GM23338 (cell line): ENCODE results near the gene SLC19A1. TPM values are rescaled to one million over a fixed set of nuclear protein-coding genes. Genes with fewer than 3 reads are reported as not detected.

Source experiments
- ATAC-seq: fragments of 200-7000 bp; cut with Tn5 transposase; 3 replicates; pipeline ENCODE4 v1.9.1; 2020
- DNase-seq: peaks from one replicate; pipeline ENCODE4 v3.0.0-alpha.2; 2015; ENCODE audit warnings: low spot score
- H2AFZ ChIP-seq: fragments of 200-600 bp; sonication (generic); 2 replicates; pipeline ENCODE4 v1.8.0; 2016; ENCODE audit warnings: antibody characterized with exemption, mild to moderate bottlenecking, moderate library complexity
- H3F3A ChIP-seq: fragments of 200-600 bp; sonication (generic); replicated peaks from 2 replicates; pipeline ENCODE4 v1.8.0; 2017; ENCODE audit warnings: antibody characterized with exemption, mixed run types, low read depth
- H3K27ac ChIP-seq: fragments of 200-600 bp; sonication (generic); 2 replicates; pipeline ENCODE4 v1.6.1; 2016; ENCODE audit warnings: low read depth
- H3K27me3 ChIP-seq: fragments of 200-600 bp; sonication (generic); 2 replicates; pipeline ENCODE4 v1.8.0; 2016; ENCODE audit warnings: mild to moderate bottlenecking, mixed run types, moderate library complexity; ENCODE audit not compliant: insufficient read depth
- H3K36me3 ChIP-seq: fragments of 200-600 bp; sonication (generic); 2 replicates; pipeline ENCODE4 v1.8.0; 2016; ENCODE audit warnings: mild to moderate bottlenecking; ENCODE audit not compliant: insufficient read depth
- H3K4me1 ChIP-seq: fragments of 200-600 bp; sonication (generic); 2 replicates; pipeline ENCODE4 v1.8.0; 2016; ENCODE audit warnings: mild to moderate bottlenecking, moderate library complexity; ENCODE audit not compliant: insufficient read depth
- H3K4me2 ChIP-seq: fragments of 200-600 bp; sonication (generic); 2 replicates; pipeline ENCODE4 v1.7.1; 2017; ENCODE audit warnings: mixed run types
- H3K4me3 ChIP-seq: fragments of 200-600 bp; sonication (generic); 2 replicates; pipeline ENCODE4 v1.6.1; 2016; ENCODE audit warnings: mixed run types
- H3K79me2 ChIP-seq: fragments of 200-600 bp; sonication (generic); replicated peaks from 2 replicates; pipeline ENCODE4 v1.8.0; 2017; ENCODE audit warnings: mild to moderate bottlenecking; ENCODE audit not compliant: insufficient read depth
- H3K9me2 ChIP-seq: fragments of 200-600 bp; sonication (generic); 2 replicates; pipeline ENCODE4 v1.8.0; 2017; ENCODE audit not compliant: insufficient read depth
- H4K20me1 ChIP-seq: fragments of 200-600 bp; sonication (generic); replicated peaks from 2 replicates; pipeline ENCODE4 v1.8.0; 2017; ENCODE audit warnings: mild to moderate bottlenecking; ENCODE audit not compliant: insufficient read depth
- H3K27ac Mint-ChIP-seq: 2 replicates; pipeline ENCODE4 v1.8.0; 2020; ENCODE audit warnings: inconsistent platforms, mild to moderate bottlenecking, moderate library complexity, mixed read lengths
- H3K27me3 Mint-ChIP-seq: 3 replicates; pipeline ENCODE4 v1.8.0; 2022; ENCODE audit warnings: low read depth, mild to moderate bottlenecking, moderate library complexity, mixed read lengths, inconsistent platforms; ENCODE audit not compliant: insufficient read depth, poor library complexity
- H3K36me3 Mint-ChIP-seq: 3 replicates; pipeline ENCODE4 v1.8.0; 2021; ENCODE audit warnings: low read depth, mild to moderate bottlenecking, inconsistent platforms, moderate library complexity, mixed read lengths
- H3K4me1 Mint-ChIP-seq: 3 replicates; pipeline ENCODE4 v1.8.0; 2020; ENCODE audit warnings: mild to moderate bottlenecking, inconsistent platforms, mixed read lengths
- H3K4me3 Mint-ChIP-seq: 3 replicates; pipeline ENCODE4 v1.8.0; 2021; ENCODE audit warnings: moderate library complexity, mild to moderate bottlenecking, inconsistent platforms, mixed read lengths
- H3K9me3 Mint-ChIP-seq: 3 replicates; pipeline ENCODE4 v1.8.0; 2020; ENCODE audit warnings: moderate library complexity, mild to moderate bottlenecking, inconsistent platforms, mixed read lengths
- REST ChIP-seq: IDR thresholded peaks from one replicate; pipeline ENCODE4 v1.6.1; 2018; ENCODE audit warnings: antibody characterized with exemption; ENCODE audit not compliant: unreplicated experiment
- ZNF462 ChIP-seq: fragments of 250-450 bp; sonication (Bioruptor Pico); IDR thresholded peaks from 2 replicates; pipeline ENCODE4 v1.5.0; 2020; ENCODE audit warnings: mild to moderate bottlenecking, moderate library complexity
- polyA plus RNA-seq: library from polyadenylated mRNA; unstranded; fragments of >200 nt; fragmentation: Nextera tagmentation; extraction: Ambion mirVana; gene quantifications from 2 replicates; pipeline ENCODE4 v1.2.1, GENCODE V29; 2016
- total RNA-seq: library from RNA; depleted of rRNA; stranded (reverse); fragments of >200 nt; shearing (Covaris generic); gene quantifications from 2 replicates; pipeline ENCODE4 v1.2.3, GENCODE V29; 2014

Gene SLC19A1
- total and polyA plus RNA-seq, 2 experiments from 2014 or later, result 31.2 to 33.0 TPM

GRCh38 chr21:45591619-45592207, 49.5 kb upstream of the SLC19A1 start (continued):
- no peak for TF ChIP-seq ZNF462 (CRISPR knock-in tag)

- no peak overlapping the region for H3K27ac Mint-ChIP-seq
- peaks cover 28% of the 10 kb centered on the region for H3K27me3 ChIP-seq
- H3K4me3 Mint-ChIP-seq, result no peak overlapping the region
- H3K27me3 Mint-ChIP-seq, result peaks cover 19% of the 10 kb centered on the region
- H3F3A ChIP-seq, result 0 out of 2 replicates have a peak, but pooled peaks cover 4% of the 10 kb centered on the region
- peak overlapping the region; percentile 64 for H3K4me3 ChIP-seq
- H3K36me3 Mint-ChIP-seq, result peaks cover 30% of the 10 kb centered on the region
- DNase-seq (peak; percentile 54), ATAC-seq (peak; percentile 61)
- H3K4me2 ChIP-seq, result peak overlapping the region; percentile 64; the same call in 1 of the 2 replicates
- no peaks in the 10 kb centered on the region for H3K79me2 ChIP-seq
- no peak overlapping the region for H3K27ac ChIP-seq
- H3K4me1 ChIP-seq, result no peaks in the 10 kb centered on the region
- no peaks in the 10 kb centered on the region for H3K4me1 Mint-ChIP-seq
- H3K36me3 ChIP-seq, result no peaks in the 10 kb centered on the region; the same call in 1 of the 2 replicates
- H4K20me1 ChIP-seq, result no peaks in the 10 kb centered on the region; the same call in 1 of the 2 replicates
- H3K9me2 ChIP-seq, result peaks cover 5% of the 10 kb centered on the region; the same call in 1 of the 2 replicates
- H3K9me3 Mint-ChIP-seq, result peaks cover 41% of the 10 kb centered on the region
- H2AFZ ChIP-seq, result peak overlapping the region; percentile 69; the same call in 1 of the 2 replicates
- TF ChIP-seq REST, result no peak
- no peak for TF ChIP-seq ZNF462 (CRISPR knock-in tag)
Observed at GRCh38 chr21:45590726-45591618, 48.7 kb upstream of the SLC19A1 start.
